ENCODE measurements around the gene ABHD17C.

ABHD17C gene

DNA sequence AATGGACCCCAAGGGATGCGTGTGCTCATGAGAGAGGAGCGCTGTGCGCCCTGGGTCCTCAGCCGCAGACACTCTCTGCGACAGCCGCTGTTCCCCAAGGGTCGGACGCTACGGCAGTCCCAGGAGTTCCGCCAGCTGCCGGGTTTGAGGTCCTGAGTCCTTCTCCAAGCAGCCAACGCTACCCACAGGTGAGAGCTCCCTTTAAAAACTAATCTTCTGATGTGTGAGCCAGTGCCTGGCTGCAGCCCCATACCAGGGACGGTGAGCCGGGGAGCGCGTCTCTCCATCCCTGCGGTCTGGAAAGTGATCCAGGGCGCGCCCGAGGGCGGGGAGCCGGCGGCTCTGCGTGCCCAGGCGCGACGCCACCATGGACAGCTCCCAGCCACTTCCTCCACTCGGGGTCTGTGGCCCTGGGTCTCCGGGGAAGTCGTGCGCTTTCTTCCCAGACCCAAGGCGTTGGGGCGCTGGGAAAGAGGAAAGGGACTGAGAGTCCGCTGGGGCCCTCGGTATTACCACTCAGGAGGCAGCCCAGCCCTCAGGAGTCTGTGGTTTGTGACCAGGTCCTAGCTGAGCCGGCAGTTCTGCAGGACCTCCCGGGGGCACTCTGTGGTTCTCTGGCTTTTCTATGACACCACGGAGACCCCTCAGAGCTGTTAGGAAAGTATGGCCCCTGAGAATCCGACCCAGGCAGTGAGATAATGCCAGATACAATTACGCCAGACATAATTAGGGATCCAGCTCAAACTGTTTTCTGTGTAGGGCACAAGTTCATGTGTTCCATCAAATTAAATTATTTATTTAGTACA lies 85.5 kb downstream of the ABHD17C start:
- TF ChIP-seq FOXP2 (optimal IDR thresholded peaks at IDR 0.05; ENCODE audit: borderline replicate concordance, extremely low read depth, extremely low read length, insufficient read depth) (peak; percentile 54), POLR2AphosphoS5 (IDR thresholded peaks at IDR 0.05; ENCODE audit: low read depth, low read length) (no peak), SIN3A (IDR thresholded peaks at IDR 0.05; ENCODE audit: borderline replicate concordance, insufficient read depth, low read length) (peak; percentile 92; the same call in 1 of the 2 replicates), TAF1 (IDR thresholded peaks at IDR 0.05; ENCODE audit: borderline replicate concordance, insufficient read depth, low read length) (no peak)
- TF ChIP-seq, protein P1, sequence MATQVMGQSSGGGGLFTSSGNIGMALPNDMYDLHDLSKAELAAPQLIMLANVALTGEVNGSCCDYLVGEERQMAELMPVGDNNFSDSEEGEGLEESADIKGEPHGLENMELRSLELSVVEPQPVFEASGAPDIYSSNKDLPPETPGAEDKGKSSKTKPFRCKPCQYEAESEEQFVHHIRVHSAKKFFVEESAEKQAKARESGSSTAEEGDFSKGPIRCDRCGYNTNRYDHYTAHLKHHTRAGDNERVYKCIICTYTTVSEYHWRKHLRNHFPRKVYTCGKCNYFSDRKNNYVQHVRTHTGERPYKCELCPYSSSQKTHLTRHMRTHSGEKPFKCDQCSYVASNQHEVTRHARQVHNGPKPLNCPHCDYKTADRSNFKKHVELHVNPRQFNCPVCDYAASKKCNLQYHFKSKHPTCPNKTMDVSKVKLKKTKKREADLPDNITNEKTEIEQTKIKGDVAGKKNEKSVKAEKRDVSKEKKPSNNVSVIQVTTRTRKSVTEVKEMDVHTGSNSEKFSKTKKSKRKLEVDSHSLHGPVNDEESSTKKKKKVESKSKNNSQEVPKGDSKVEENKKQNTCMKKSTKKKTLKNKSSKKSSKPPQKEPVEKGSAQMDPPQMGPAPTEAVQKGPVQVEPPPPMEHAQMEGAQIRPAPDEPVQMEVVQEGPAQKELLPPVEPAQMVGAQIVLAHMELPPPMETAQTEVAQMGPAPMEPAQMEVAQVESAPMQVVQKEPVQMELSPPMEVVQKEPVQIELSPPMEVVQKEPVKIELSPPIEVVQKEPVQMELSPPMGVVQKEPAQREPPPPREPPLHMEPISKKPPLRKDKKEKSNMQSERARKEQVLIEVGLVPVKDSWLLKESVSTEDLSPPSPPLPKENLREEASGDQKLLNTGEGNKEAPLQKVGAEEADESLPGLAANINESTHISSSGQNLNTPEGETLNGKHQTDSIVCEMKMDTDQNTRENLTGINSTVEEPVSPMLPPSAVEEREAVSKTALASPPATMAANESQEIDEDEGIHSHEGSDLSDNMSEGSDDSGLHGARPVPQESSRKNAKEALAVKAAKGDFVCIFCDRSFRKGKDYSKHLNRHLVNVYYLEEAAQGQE (IDR thresholded peaks at IDR 0.05; ENCODE audit: insufficient read depth in 1 of 2, low read depth in 2 of 2, low read length in 2 of 2) = peak; percentile 97 to 99

GRCh38 chr15:80783260-80783659 lies 88.2 kb downstream of the ABHD17C start:
- no peak for TF ChIP-seq SIN3A (IDR thresholded peaks at IDR 0.05; ENCODE audit: borderline replicate concordance, insufficient read depth, low read length)
- TF ChIP-seq, protein P1 (IDR thresholded peaks at IDR 0.05; ENCODE audit: insufficient read depth in 1 of 2, low read depth in 2 of 2, low read length in 2 of 2) = no peak
- TF ChIP-seq POLR2AphosphoS5 (IDR thresholded peaks at IDR 0.05; ENCODE audit: low read depth, low read length) = no peak
- no peak for TF ChIP-seq FOXP2 (optimal IDR thresholded peaks at IDR 0.05; ENCODE audit: borderline replicate concordance, extremely low read depth, extremely low read length, insufficient read depth)

GRCh38 chr15:80785335-80785734 lies 90.2 kb downstream of the ABHD17C start:
- TF ChIP-seq TAF1 (IDR thresholded peaks at IDR 0.05; ENCODE audit: borderline replicate concordance, insufficient read depth, low read length) = no peak
- TF ChIP-seq POLR2AphosphoS5 (IDR thresholded peaks at IDR 0.05; ENCODE audit: low read depth, low read length) = no peak
- TF ChIP-seq, protein P1 (IDR thresholded peaks at IDR 0.05; ENCODE audit: insufficient read depth in 1 of 2, low read depth in 2 of 2, low read length in 2 of 2) = no peak
- TF ChIP-seq SIN3A (IDR thresholded peaks at IDR 0.05; ENCODE audit: borderline replicate concordance, insufficient read depth, low read length) = no peak
- no peak for TF ChIP-seq FOXP2 (optimal IDR thresholded peaks at IDR 0.05; ENCODE audit: borderline replicate concordance, extremely low read depth, extremely low read length, insufficient read depth)

DNA sequence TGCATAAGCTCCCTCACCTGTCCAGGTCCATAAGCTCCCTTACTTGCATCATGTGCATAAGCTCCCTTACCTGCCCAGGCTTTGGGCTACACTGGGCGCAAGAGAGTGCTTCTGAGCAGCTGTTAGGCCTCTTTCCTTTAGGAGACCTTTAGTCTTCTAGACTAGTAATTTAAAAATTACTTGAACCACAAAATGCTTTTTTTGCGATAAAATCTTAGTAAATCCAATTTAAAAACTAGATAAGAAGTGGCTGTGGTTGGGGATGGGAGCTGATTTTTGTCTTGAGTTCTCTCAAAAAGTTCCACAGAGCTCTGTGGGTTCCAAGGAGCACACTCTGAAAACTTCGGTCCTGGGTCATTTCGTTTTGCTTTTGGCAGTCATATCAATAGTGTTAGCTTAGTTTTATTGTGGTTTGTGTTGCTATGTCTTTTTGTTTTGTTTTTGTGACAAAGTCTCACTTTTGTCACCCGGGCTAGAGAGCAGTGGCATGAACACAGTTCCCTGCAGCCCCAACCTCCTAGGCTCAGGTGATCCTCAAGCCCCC lies 90.8 kb downstream of the ABHD17C start:
- TF ChIP-seq TAF1 (IDR thresholded peaks at IDR 0.05; ENCODE audit: borderline replicate concordance, insufficient read depth, low read length) (no peak), SIN3A (IDR thresholded peaks at IDR 0.05; ENCODE audit: borderline replicate concordance, insufficient read depth, low read length) (no peak), POLR2AphosphoS5 (IDR thresholded peaks at IDR 0.05; ENCODE audit: low read depth, low read length) (no peak), FOXP2 (optimal IDR thresholded peaks at IDR 0.05; ENCODE audit: borderline replicate concordance, extremely low read depth, extremely low read length, insufficient read depth) (no peak)
- TF ChIP-seq, protein P1 (IDR thresholded peaks at IDR 0.05; ENCODE audit: insufficient read depth in 1 of 2, low read depth in 2 of 2, low read length in 2 of 2) = no peak
